Panc1 (cell line): ENCODE results near the gene PYGO2. TPM values are rescaled to one million over a fixed set of nuclear protein-coding genes. Genes with fewer than 3 reads are reported as not detected.

Experiments used
- ATAC-seq: fragments of 200-7000 bp; cut with Tn5 transposase; 2 replicates; pipeline ENCODE4 v1.9.1; 2020; ENCODE audit warnings: mild to moderate bottlenecking, moderate library complexity
- BruUV-seq: library from RNA; stranded (reverse); fragments of 400-500 nt; replicated peaks from 2 replicates; lab custom pipeline; 2021; lab: Mats Ljungman, UMichigan
- CTCF ChIA-PET: fragments of 300-600 bp; sonication (Branson Sonifier 250); formaldehyde crosslinking; loops from one replicate; lab custom pipeline; 2022; ENCODE audit warnings: antibody characterized with exemption; lab: Charles Lee
- POLR2A ChIA-PET: fragments of 300-600 bp; sonication (Branson Sonifier 250); formaldehyde crosslinking; loops from one replicate; lab custom pipeline; 2022; ENCODE audit warnings: antibody characterized with exemption; lab: Charles Lee
- DNase-seq: peaks from one replicate; pipeline ENCODE4 v3.0.0-alpha.2; 2010; ENCODE audit warnings: low read depth, low spot score
- H3K27ac ChIP-seq: 2 replicates; pipeline ENCODE4 v1.5.1; 2011; ENCODE audit warnings: mild to moderate bottlenecking, low read length, inconsistent platforms
- H3K27me3 ChIP-seq: fragments of 200-500 bp; sonication (Bioruptor generic); 2 replicates; pipeline ENCODE4 v1.6.0; 2014; ENCODE audit warnings: low read length, inconsistent platforms; ENCODE audit not compliant: control insufficient read depth, insufficient read depth
- H3K36me3 ChIP-seq: fragments of 200-500 bp; sonication (Bioruptor generic); 2 replicates; pipeline ENCODE4 v1.5.1; 2014; ENCODE audit warnings: inconsistent platforms, mild to moderate bottlenecking, low read length, moderate library complexity; ENCODE audit not compliant: control insufficient read depth, insufficient read depth
- H3K4me1 ChIP-seq: 2 replicates; pipeline ENCODE4 v1.5.1; 2011; ENCODE audit warnings: inconsistent platforms, mild to moderate bottlenecking, low read length, moderate library complexity; ENCODE audit not compliant: control insufficient read depth, insufficient read depth
- H3K4me3 ChIP-seq, 2 experiments: 2 replicates each; pipeline ENCODE4 v1.5.1; 2011 to 2012; ENCODE audit warnings: low read depth in 2 of 2, low read length in 2 of 2, mild to moderate bottlenecking in 2 of 2, inconsistent platforms in 1 of 2, moderate library complexity in 1 of 2
- H3K9me3 ChIP-seq: fragments of 200-500 bp; sonication (Bioruptor generic); 2 replicates; pipeline ENCODE4 v1.5.1; 2014; ENCODE audit warnings: low read depth, mild to moderate bottlenecking, inconsistent platforms, low read length, moderate library complexity; ENCODE audit not compliant: control insufficient read depth, insufficient read depth
- POLR2AphosphoS5 ChIP-seq: IDR thresholded peaks from 2 replicates; pipeline ENCODE4 v1.6.1; 2012; ENCODE audit warnings: mild to moderate bottlenecking, low read depth, low read length, moderate library complexity
- SIN3A ChIP-seq: IDR thresholded peaks from 2 replicates; pipeline ENCODE4 v1.6.1; 2012; ENCODE audit warnings: low read depth, mild to moderate bottlenecking, low read length, moderate library complexity, borderline replicate concordance; ENCODE audit not compliant: insufficient read depth
- TCF7L2 ChIP-seq: IDR thresholded peaks from 2 replicates; pipeline ENCODE4 v1.6.1; 2011; ENCODE audit warnings: mild to moderate bottlenecking, low read depth, low read length, inconsistent platforms
- in situ Hi-C: cut with HindIII; loops from 2 replicates; pipeline ENCODE4 v1.10.0; 2016; ENCODE audit warnings: low sequenced_read_pairs, low pct_unique_long_range_greater_than_20kb
- intact Hi-C: fragments of 100-400 bp; cut with micrococcal nuclease; formaldehyde crosslinking; loops from one replicate; pipeline ENCODE4 v1.10.0; 2022; ENCODE audit not compliant: unreplicated experiment
- total RNA-seq: library from RNA; stranded (reverse); gene quantifications from one replicate; pipeline ENCODE4 v1.2.1, GENCODE V29; 2021; ENCODE audit not compliant: unreplicated experiment
- TF ChIP-seq, protein P1 (sequence below), 2 experiments: IDR thresholded peaks; 2 replicates each; pipeline ENCODE4 v1.6.1; 2011 to 2012; ENCODE audit warnings: low read depth in 2 of 2, control low read depth in 1 of 2, low read length in 1 of 2, mild to moderate bottlenecking in 1 of 2, moderate library complexity in 1 of 2; ENCODE audit not compliant: insufficient read depth in 1 of 2
- TF ChIP-seq, protein P2 (sequence below): fragments of 450-650 bp; IDR thresholded peaks from 2 replicates; pipeline ENCODE4 v1.5.1; 2017; ENCODE audit warnings: mild to moderate bottlenecking

Gene PYGO2
- total RNA-seq, 1 experiment from 2014 or later, result 41.1 TPM

- no peaks in the 10 kb centered on the region for H3K9me3 ChIP-seq
- TF ChIP-seq SIN3A (no peak), POLR2AphosphoS5 (peak; percentile 77)
- TF ChIP-seq, protein P1, sequence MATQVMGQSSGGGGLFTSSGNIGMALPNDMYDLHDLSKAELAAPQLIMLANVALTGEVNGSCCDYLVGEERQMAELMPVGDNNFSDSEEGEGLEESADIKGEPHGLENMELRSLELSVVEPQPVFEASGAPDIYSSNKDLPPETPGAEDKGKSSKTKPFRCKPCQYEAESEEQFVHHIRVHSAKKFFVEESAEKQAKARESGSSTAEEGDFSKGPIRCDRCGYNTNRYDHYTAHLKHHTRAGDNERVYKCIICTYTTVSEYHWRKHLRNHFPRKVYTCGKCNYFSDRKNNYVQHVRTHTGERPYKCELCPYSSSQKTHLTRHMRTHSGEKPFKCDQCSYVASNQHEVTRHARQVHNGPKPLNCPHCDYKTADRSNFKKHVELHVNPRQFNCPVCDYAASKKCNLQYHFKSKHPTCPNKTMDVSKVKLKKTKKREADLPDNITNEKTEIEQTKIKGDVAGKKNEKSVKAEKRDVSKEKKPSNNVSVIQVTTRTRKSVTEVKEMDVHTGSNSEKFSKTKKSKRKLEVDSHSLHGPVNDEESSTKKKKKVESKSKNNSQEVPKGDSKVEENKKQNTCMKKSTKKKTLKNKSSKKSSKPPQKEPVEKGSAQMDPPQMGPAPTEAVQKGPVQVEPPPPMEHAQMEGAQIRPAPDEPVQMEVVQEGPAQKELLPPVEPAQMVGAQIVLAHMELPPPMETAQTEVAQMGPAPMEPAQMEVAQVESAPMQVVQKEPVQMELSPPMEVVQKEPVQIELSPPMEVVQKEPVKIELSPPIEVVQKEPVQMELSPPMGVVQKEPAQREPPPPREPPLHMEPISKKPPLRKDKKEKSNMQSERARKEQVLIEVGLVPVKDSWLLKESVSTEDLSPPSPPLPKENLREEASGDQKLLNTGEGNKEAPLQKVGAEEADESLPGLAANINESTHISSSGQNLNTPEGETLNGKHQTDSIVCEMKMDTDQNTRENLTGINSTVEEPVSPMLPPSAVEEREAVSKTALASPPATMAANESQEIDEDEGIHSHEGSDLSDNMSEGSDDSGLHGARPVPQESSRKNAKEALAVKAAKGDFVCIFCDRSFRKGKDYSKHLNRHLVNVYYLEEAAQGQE (IDR thresholded peaks at IDR 0.05; ENCODE audit: insufficient read depth in 1 of 2, low read depth in 2 of 2, low read length in 1 of 2), result peak in 1 of 2 experiments; percentile 34; a peak in 1 of 4 replicates
- DNase-seq (peak; percentile 97), ATAC-seq (peak; percentile 38)
- no TSS peak for BruUV-seq
- H3K27ac ChIP-seq, result peak overlapping the region; percentile 98
- H3K36me3 ChIP-seq, result peaks cover 6% of the 10 kb centered on the region
- peaks cover 51% of the 10 kb centered on the region for H3K4me1 ChIP-seq
- intact Hi-C loops, result no loop called here
- H3K4me3 ChIP-seq, result peak overlapping the region; percentile 77 to 88
- ChIA-PET CTCF (interaction anchor here (0.6 to 1.0 kb wide), 5 partner anchors 19 to 55 kb away, joined by 3 to 17 read pairs (median 4); no protein-coding TSS in a partner anchor), POLR2A (interaction anchor here (0.7 to 1.2 kb wide), 6 partner anchors 9 to 264 kb away, joined by 3 to 15 read pairs (median 4); partner anchors contain the start of genes FLAD1 and PBXIP1)
- no peaks in the 10 kb centered on the region for H3K27me3 ChIP-seq
- in situ Hi-C loops, result no loop called here
Observed at GRCh38 chr1:154973344-154974101, 11.9 kb upstream of the PYGO2 start.

DNA sequence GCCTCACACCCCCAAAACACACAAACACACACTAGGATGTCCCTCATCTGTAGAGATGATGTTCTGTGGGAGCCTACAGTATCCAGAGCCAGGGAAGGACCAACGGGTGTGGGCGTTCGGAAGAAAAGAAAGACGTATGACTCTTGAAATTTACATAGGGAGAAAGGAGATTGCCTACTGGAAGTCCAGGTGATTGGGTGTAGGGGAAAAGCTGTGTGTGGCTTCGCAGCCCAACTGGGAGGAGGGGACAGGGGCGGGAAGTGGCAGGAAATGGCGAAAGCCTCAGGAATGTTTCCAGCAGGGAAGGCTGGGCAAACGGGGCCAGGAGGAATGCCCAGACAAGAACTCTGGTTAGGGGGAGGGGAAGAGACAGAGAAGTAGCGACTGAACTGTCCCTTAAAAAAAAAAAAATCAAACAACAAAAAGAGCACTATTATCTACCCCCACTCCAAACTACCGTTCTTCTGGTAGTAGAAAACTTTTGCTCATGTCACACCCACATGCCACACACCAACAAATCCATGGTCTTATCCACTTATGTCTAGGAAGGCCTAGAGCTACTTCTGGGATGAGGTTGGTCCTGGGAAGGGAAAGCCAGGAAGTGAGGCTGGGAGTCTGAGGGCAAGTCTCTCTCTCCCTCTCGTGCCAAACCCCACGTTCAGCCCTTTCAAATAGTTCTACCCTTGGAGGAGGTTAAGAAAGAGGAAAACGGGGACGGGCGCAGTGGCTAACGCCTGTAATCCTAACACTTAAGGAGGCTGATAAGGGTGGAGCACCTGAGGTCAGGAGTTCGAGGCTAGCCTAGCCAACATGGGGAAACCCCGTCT, 11.1 kb upstream of the PYGO2 start:
- ChIA-PET CTCF (interaction anchor here (0.6 to 1.0 kb wide), 2 partner anchors 45 to 56 kb away, joined by 4 to 5 read pairs; no protein-coding TSS in a partner anchor), POLR2A (interaction anchor here (0.8 kb wide), 1 partner anchor 9 kb away, joined by 4 read pairs; no protein-coding TSS in a partner anchor)
- TF ChIP-seq SIN3A, result no peak
- TF ChIP-seq, protein P2, sequence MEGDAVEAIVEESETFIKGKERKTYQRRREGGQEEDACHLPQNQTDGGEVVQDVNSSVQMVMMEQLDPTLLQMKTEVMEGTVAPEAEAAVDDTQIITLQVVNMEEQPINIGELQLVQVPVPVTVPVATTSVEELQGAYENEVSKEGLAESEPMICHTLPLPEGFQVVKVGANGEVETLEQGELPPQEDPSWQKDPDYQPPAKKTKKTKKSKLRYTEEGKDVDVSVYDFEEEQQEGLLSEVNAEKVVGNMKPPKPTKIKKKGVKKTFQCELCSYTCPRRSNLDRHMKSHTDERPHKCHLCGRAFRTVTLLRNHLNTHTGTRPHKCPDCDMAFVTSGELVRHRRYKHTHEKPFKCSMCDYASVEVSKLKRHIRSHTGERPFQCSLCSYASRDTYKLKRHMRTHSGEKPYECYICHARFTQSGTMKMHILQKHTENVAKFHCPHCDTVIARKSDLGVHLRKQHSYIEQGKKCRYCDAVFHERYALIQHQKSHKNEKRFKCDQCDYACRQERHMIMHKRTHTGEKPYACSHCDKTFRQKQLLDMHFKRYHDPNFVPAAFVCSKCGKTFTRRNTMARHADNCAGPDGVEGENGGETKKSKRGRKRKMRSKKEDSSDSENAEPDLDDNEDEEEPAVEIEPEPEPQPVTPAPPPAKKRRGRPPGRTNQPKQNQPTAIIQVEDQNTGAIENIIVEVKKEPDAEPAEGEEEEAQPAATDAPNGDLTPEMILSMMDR, result no peak
- no peak; the same call in 1 of the 2 replicates for TF ChIP-seq POLR2AphosphoS5
- TF ChIP-seq, protein P1 (IDR thresholded peaks at IDR 0.05; ENCODE audit: insufficient read depth in 1 of 2, low read depth in 2 of 2, low read length in 1 of 2), result no peak
- no peak for TF ChIP-seq TCF7L2
- intact Hi-C loops, result no loop called here
- H3K4me3 ChIP-seq, result peak overlapping the region; percentile 77 to 88
- no peaks in the 10 kb centered on the region for H3K27me3 ChIP-seq
- H3K9me3 ChIP-seq, result no peaks in the 10 kb centered on the region
- H3K36me3 ChIP-seq, result no peaks in the 10 kb centered on the region; the same call in none of the 2 replicates
- peak; percentile 25 for ATAC-seq
- BruUV-seq, result TSS peak; percentile 64
- in situ Hi-C loops, result no loop called here
- peaks cover 51% of the 10 kb centered on the region for H3K4me1 ChIP-seq
- peak overlapping the region; percentile 98 for H3K27ac ChIP-seq
- DNase-seq, result peak; percentile 93
